Hepatocyte (in vitro differentiated cells): ENCODE measurements around the gene LRRIQ4.

Experiments
- EZH2 ChIP-seq: fragments of 200-600 bp; sonication (generic); IDR thresholded peaks from 2 replicates; pipeline ENCODE4 v1.6.1; 2016; ENCODE audit warnings: antibody characterized with exemption, mild to moderate bottlenecking, borderline replicate concordance
- TF ChIP-seq, protein P1 (sequence below): fragments of 200-600 bp; sonication (generic); IDR thresholded peaks from 2 replicates; pipeline ENCODE4 v1.5.1; 2016; ENCODE audit warnings: antibody characterized with exemption, mild to moderate bottlenecking; ENCODE audit not compliant: poor library complexity

DNA sequence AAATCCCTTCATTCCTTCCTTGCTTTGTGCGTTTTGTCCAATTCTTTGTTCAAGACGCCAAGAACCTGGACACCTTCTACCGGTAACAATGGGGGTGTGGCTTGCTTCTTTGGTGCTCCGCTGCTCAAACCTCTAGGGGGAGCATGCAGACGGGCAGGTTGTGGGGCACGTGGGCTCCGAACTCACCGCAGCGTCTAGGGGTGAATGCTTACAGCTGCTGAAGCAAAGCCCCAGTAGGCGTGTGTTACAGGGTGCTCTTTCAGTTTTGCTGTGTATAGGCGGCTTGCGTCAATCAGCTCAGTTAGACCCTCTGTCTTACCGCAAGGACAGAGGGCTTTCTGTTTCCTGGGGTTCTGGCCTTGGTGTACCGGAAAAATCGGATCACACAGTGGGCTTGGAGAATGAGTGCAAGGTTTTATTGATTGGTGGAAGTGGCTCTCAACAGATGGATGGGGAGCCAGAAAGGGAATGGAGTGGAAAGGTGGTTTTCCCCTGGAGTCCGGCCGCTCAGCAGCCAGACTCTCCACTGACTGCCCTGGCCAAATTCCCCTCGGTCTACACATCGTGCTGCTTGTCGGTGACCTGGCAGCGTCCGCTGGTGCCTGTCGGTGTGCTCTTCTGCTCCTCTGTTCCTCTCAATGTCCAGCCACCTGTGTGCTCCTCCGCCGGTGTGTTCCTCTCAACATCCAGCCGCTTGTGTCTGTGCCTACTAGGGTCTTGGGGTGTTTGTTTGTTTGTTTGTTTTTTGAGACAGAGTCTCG, 1.3 kb downstream of the LRRIQ4 start:
- TF ChIP-seq, protein P1, sequence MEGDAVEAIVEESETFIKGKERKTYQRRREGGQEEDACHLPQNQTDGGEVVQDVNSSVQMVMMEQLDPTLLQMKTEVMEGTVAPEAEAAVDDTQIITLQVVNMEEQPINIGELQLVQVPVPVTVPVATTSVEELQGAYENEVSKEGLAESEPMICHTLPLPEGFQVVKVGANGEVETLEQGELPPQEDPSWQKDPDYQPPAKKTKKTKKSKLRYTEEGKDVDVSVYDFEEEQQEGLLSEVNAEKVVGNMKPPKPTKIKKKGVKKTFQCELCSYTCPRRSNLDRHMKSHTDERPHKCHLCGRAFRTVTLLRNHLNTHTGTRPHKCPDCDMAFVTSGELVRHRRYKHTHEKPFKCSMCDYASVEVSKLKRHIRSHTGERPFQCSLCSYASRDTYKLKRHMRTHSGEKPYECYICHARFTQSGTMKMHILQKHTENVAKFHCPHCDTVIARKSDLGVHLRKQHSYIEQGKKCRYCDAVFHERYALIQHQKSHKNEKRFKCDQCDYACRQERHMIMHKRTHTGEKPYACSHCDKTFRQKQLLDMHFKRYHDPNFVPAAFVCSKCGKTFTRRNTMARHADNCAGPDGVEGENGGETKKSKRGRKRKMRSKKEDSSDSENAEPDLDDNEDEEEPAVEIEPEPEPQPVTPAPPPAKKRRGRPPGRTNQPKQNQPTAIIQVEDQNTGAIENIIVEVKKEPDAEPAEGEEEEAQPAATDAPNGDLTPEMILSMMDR = peak; percentile 28
- no peak for TF ChIP-seq EZH2
